OCI-LY1 (cell line): ENCODE results near the gene OR2V2.

ENCODE experiments used
- CTCF ChIP-seq: fragments of 200-600 bp; sonication (generic), shearing (Covaris generic); IDR thresholded peaks from 2 replicates; pipeline ENCODE4 v1.5.1; 2017; ENCODE audit warnings: mild to moderate bottlenecking, antibody characterized with exemption, low read length, moderate library complexity, mixed read lengths
- EZH2 ChIP-seq: fragments of 200-600 bp; sonication (generic), shearing (Covaris generic); IDR thresholded peaks from 2 replicates; pipeline ENCODE4 v1.8.0; 2017; ENCODE audit warnings: borderline replicate concordance, mixed run types, mild to moderate bottlenecking, antibody characterized with exemption, low read length, moderate library complexity, mixed read lengths

- TF ChIP-seq CTCF (no peak; the same call in 1 of the 2 replicates), EZH2 (no peak)
Observed at GRCh38 chr5:181188700-181189362, 41.4 kb downstream of the OR2V2 start.
